ENCODE results near the gene SCD5. TPM values are rescaled to one million over a fixed set of nuclear protein-coding genes. Genes with fewer than 3 reads are reported as not detected.

Gene SCD5
- polyA plus RNA-seq, 3 donors: 4.3 to 18.6 (median 14.3) TPM

DNA sequence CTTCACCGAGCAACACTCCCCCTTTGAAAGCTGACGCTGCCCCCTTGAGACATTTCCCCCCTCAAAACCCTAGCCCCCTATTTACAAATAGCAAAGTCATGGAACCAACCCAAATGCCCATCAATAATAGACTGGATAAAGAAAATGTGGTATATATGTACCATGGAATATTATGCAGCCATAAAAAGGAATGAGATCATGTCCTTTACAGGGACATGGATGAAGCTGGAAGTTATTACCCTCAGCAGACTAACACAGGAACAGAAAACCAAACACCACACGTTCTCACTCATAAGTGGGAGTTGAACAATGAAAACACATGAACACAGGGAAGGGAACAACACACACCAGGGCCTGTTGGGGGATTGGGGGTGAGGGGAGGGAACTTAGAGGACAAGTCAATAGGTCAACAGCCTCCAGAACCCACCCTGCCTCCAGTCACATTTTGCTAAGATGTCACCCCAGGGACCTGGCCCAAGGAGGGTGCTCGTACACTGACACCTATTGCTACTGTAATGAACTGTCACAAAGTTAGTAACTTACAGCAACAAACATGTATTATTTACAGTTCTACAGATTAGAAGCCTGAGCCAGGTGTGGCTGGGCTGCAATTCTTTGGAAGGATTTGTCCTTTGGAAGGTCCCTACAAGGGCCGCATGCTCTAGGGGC is 20.6 kb downstream of the SCD5 start:
- 94 to 95% (median 94%) methylated on average over 5 of the region's 5 CpGs for WGBS, 3 donors
- no peak overlapping the region for H3K27ac ChIP-seq (ENCODE audit: low read depth, low read length)

DNA sequence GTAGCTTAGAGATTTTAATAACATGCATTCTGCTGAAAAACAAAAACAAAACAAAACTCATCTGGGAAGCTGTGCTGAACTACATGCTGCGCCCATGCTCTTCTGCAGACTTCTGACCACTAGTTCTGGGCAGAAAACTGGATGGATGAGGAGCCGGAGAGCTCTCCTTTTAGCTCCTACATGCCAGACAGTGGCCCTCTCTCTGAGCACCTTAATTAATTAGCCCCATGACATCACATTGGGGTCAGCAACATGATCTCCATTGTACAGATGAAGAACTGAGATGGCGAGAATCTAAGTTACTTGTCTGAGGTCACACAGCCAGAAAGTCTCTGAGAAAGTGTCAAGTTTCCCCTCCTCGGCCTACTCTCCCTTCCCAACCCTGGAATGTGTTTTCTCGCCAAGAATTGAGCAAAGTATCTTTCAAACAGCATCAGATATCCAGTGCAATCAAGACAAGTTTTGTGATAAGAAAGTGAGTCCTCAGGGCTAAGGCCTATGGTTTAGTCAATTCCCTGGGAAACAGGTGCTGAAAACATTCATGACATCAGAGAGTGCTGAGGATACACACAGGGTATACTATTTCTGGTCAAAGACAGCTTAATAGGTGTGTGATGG is 21.6 kb downstream of the SCD5 start:
- 70 to 81% (median 75%) methylated on average over 5 of the region's 5 CpGs for WGBS, 3 donors
- no peak overlapping the region for H3K27ac ChIP-seq (ENCODE audit: low read depth, low read length)

DNA sequence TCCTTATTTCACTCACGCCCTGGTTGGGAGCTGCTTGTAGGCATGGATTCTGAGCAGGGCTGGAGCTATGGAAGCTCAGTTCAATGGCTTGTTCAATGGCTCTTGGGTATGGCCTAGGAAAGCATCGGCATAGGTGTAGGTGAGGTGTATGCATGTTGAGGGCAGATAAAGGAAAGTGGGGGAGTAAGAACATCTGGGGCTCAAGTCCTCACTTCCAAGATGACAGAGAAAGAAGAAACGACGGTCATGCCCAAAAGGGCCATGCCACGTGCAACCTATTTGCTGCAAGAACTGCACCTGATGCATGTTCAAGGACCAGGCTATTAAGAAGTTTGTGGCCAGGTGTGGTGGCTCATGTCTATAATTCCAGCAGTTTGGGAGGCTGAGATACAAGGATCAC is 23.4 kb downstream of the SCD5 start:
- 78 to 96% (median 83%) methylated on average over 5 of the region's 5 CpGs for WGBS, 3 donors
- H3K27ac ChIP-seq (ENCODE audit: low read depth, low read length): no peak overlapping the region

DNA sequence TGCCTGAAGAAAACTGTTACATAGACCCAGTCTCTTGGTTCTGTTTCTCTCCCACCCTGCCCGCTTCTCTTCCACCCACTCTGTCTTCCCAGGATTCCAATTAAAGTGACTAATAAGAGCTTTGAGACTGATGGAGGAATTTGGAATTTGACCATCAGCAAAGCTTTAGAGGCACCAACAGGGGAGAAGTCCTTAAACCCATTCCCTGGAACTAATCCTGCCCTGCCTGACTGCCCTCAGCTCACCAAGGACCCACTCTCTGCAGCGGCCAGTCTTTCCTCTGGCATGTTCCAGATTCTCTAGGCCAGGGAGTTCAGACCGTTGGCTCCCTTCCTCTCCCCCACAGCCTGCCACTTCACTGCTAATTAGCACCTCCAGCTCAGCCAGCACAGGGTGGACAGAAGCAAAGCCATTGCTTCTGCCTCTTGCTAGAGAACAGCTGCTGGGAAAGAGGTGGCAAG is 23.9 kb downstream of the SCD5 start:
- H3K27ac ChIP-seq (ENCODE audit: low read depth, low read length): no peak overlapping the region
- 39 to 60% (median 55%) methylated on average over 3 of the region's 3 CpGs for WGBS, 3 donors

DNA sequence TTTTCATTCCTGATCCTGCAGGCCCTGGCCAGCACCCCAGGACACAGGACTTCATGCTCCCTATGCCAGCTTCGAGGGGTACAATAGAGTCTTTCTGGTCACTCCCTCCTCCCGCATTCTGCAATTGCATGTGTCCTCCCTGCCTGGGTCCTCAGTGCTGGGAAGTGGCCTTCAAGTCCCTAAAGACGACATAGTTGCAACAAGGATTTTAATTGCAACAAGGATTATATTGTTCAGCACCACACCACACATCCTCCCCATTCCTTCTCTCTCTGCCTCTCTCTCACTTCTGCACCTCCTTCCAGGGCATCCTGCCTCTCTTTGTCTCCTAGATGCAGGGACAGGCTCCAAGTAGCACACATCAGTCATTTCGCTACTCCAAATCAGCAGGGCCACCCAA is 25.5 kb downstream of the SCD5 start:
- WGBS, 3 donors: 71 to 86% (median 78%) methylated on average over 4 of the region's 4 CpGs
- H3K27ac ChIP-seq (ENCODE audit: low read depth, low read length): no peak overlapping the region

DNA sequence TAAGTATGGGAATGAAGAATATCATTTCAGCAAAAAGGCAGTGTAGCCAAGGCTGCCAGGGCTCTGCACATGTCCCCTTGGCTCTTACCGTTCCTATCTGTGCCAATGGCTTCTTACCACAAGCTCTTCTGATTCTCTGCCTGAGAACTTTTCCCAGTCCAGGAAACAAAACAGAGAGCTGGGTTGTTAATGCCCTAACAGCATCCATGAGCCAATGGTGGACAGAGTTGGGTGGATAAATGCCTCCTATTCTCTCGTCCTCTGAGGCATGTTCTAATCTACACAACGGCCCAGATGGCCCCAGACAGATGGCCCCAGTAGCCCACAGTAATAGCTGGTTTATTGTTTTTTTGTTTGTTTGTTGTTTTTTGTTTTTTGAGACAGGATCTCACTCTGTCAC is 28.0 kb downstream of the SCD5 start:
- WGBS, 3 donors: 69 to 85% (median 80%) methylated on average over 3 of the region's 3 CpGs
- H3K27ac ChIP-seq (ENCODE audit: low read depth, low read length): no peak overlapping the region

DNA sequence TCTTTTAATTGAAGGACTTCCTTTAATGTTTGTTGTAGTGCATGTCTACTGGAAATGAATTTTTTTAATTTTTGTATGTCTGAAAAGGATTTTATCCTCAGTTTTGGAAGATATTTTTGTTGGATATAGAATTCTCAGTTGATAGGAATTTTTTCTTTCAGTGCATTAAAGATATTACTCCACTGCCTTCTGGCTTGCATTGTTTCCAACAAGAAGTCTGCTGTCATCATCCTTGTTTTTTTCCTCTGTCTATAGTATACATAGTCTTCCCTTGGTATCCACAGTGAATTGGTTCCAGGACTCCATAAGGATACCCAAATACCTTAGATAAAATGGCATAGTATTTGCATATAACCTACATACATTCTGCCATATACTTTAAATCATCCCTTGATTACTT is 33.5 kb downstream of the SCD5 start:
- no peak overlapping the region for H3K27ac ChIP-seq (ENCODE audit: low read depth, low read length)

DNA sequence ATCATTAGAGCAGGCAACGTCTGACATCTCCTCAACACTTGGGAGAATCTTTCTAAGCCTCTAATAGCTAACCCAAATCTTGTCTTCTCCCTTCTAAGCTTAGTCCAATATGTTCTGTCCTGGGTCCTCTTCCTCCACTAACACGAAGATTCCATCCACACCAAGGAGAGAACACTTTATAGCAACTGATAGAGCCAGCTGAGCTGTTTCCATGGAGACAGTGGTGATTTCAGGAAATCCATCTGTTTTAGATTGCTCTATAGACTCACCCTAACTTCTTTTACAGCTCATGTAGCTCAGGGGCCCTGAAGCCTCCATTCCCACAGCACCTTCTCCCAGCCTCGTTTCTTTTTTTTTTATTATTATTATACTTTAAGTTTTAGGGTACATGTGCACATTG is 37.4 kb downstream of the SCD5 start:
- WGBS, 3 donors: 35 to 49% (median 40%) methylated on average over 3 of the region's 3 CpGs
- no peak overlapping the region for H3K27ac ChIP-seq (ENCODE audit: low read depth, low read length)

DNA sequence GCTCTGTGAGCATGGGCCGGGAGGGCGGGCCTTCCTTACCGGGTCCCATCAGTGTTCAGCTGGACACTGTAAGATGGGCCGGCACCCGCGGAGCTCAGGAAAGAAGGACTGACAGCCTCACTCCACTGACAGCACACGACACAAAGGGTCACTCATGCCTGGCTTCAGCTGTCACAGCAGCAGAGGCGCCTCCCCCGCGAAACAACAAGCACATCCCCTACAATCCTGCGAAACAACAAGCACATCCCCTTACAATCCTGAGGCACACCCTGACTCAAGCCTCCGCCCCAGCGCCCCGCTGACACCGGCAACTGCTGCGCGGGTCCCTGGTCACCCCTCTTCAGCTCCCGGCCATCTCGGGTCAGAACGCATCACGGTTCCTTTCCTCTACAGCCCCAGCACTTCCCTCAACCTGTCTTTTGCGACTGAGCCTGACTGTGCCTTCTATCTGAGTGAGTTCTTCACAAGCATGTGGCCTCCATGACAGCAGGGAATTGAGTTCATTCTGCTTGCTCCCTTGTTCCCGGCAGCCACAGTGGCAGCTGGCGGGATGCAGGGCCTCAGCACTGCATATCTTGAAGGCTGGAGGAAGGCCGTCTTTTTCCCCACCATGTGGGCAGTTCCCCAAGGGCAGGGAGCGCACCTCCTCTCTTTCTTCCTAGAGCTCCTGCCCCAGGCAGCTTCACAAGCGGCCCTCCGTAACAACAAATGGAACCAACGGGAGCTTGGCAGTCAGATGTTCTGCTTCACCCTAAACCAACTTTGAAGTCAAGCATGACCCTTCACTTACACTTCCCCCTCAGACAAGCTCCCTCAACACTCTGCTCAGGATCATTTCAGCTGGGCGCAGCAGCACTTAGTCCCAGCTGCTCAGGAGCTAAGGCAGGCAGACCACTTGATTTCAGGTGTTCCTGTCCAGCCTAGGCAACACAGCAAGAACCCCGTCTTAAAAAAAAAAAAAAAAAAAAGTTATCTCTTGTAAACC is 39.6 kb downstream of the SCD5 start:
- no peak overlapping the region for H3K27ac ChIP-seq (ENCODE audit: low read depth, low read length)
- WGBS, 3 donors: 80 to 85% (median 81%) methylated on average over 31 of the region's 31 CpGs

DNA sequence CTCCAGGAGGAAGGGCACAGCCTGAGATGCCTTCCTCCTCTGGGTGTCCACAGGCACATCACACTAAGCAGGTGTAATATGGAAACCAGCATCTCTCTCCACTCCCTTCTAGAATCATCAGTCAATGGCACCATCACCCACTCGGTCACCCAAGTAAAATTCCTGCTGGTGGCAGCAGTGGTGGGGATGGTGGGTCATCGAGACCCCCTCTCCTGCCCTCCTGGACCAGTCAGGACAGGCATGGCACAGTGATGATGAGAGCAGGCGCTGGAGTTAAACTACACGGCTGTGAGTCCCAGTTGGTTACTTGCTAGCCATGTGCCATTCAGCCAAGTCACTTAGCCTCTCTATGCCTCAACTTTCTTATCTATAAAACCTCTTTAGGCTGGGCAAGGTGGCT is 42.5 kb downstream of the SCD5 start:
- WGBS, 3 donors: 91 to 95% (median 94%) methylated on average over 4 of the region's 4 CpGs
- H3K27ac ChIP-seq (ENCODE audit: low read depth, low read length): no peak overlapping the region

DNA sequence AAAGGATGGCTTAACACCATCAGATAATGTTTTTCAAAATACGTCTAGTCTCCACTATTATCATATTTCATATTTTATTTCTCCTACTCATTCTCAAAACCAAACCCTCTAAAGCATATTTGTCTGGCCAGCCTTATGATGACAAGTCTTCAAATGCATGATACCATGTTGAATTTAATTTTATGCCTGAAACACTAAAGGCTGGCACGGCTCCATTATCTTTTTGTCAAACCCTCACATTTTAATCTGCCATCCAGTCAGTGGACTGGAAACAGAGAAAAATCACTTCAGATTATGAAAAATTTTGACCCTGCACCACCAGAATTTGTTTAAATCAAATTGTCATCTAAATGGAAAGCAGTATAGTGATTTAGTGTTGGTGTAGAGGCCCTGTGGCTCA is 42.9 kb downstream of the SCD5 start:
- 85 to 100% (median 88%) methylated on average over 2 of the region's 2 CpGs for WGBS, 3 donors

DNA sequence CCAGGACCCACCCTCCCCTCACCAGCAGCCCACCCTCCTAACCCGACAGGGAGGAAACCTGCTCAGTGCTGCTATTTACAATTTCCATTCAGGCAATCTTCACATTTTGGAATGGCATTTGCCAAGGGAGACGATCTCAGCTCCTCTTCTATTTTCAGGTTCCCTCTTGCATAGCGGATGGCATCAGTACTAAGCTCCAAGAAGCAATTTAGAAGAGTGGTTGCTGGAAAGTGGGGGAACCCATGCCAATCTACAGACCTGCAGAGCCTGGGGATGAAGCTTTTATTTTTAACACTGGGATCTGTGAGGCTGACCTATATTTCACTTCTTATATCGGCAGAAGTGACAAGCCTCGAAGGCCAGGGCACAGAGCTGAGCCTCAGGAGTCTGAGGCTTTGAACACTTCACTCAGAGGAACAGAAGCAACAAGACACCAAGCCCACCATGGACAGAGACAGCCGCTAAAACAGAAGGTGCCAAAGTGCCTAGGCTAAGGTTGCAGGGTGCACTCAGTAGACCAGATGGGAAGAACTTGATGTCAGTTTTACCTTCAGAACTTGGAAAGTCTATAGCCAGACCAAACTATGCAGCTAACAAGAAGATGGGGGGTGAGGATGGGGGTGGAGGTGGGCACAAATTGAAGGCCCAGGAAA is 44.0 kb downstream of the SCD5 start:
- H3K27ac ChIP-seq (ENCODE audit: low read depth, low read length): no peak overlapping the region
- WGBS, 3 donors: 72 to 78% (median 73%) methylated on average over 6 of the region's 6 CpGs

More for the DNA sequence above, 42.9 kb downstream of the SCD5 start:
- no peak overlapping the region for H3K27ac ChIP-seq (ENCODE audit: low read depth, low read length)

DNA sequence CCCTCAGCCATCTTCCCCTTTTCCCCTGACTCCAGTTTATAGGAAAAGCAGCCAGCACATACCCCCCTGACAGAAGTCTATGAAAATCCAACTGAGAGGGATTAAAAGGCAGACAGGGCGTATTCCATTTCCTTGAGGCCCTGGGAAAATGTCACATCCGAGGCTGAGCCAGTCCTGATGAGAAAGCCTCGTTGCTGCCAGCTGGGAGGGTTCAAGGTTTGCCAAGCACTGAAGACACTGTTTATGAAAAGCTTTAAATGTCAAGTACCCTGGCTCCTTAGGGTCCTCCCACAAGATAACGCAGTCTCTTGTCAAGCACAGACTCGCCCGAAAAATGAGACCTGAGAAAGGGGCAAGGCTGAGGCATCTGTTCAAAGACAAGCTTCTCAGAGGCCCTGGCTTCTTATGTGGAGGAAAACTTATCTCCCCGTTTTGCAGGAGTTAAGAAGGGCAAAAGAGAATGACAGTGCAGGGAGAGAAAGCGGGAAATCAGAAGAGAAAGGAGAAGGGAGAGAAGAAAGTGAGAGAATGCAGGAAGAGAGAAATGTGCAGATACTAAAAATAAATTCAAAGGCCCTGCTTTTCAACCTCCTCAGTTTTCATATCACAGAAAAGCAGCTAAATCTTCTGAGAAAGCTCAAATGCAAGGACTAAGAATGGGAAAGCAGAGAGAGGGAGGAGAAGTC is 44.7 kb downstream of the SCD5 start:
- H3K27ac ChIP-seq (ENCODE audit: low read depth, low read length): no peak overlapping the region
- WGBS, 3 donors: 23 to 56% (median 56%) methylated on average over 8 of the region's 8 CpGs

DNA sequence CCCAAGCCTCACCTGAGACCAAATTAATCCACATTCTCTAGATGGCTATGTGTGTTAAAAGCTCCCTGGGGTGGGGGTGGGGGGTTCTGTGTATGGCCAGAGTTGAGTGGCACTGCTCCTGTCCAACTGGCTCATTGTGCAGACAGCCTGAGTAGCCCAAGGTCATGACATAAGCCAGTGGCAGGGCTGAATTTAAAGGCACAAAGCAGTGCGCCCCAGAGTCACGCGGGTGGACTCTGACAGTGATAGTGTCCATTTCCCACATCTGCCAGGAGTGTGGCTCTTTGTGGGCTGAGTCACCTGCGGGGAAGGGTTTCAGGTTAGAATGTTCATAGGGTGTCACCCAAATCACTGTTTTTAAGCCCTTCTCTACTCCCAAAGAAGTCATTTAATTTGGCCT is 45.4 kb downstream of the SCD5 start:
- no peak overlapping the region for H3K27ac ChIP-seq (ENCODE audit: low read depth, low read length)
- 61 to 92% (median 90%) methylated on average over 4 of the region's 4 CpGs for WGBS, 3 donors

DNA sequence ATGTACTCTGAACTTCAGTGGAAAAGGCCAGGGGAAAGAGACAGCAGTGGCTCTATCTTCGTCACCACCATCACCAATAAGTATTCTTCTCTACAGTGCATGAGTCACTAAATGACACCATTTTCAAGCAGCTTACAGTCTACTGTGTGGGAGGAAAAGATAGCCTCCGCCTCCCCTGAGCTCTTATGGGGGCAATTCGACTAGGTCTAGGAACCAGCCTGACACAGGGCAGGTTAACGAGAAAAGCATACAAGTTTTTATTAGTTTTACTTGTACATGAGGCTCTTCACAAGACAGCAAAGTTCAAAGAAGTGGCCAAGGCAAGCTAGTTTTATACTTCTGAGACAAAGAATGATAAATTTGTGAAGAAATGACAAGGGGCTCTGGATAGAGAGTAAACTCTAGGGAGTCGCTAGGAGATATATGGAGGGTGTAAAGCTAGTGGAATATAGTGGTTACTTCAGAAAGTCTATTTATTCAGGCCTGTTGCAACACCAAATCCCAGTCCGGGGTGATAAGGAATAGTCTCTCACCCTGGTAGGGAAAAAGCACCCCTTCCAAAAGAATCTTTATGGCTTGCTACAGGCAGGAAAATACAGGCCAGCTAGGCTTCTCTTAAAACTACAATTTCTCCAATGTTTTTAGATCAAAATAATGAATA is 49.7 kb downstream of the SCD5 start:
- 87 to 93% (median 88%) methylated on average over 6 of the region's 6 CpGs for WGBS, 3 donors
- no peak overlapping the region for H3K27ac ChIP-seq (ENCODE audit: low read depth, low read length)

DNA sequence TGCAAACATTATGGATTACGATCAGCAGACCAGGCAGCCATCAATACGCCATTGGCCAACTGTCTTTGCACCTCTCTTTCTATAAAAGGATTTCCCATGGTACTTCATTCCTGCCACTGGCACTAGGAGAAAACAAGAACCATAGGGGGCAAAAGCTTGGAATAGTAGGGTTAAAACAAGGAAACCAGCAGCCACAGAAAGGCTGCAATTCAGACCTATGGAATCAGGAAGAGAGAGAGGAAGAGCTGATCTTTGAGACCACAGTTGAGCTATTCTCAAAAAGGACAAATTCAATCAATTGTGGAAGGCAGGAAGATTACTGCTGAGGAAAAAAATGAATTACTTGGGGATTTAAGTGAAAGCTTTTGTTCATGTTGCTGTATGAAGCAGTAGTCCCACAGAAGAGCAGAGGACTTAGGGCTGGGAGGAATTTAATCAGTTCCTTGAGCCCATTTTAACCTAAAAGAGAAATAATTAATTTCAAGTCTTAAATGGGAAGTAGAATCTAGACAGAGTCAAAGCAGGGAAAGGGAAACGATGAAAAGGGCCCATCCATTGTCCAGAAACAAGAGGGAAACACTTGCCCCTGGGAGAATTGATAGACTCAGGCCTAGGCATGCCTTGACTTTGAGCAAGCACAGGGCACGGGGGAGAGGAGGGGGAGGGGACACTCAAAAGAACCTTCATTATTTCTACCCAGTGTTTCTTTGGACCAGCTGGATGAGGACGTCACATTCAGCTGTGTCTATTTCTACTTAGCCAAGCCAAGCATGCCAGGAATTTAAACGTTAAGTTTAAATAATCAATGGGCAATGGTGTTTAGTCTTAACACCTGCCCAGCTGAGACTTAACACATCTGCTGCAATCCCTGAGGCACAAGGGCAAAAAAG is 50.7 kb downstream of the SCD5 start:
- WGBS, 3 donors: 69 to 84% (median 83%) methylated on average over 6 of the region's 6 CpGs
- H3K27ac ChIP-seq (ENCODE audit: low read depth, low read length): no peak overlapping the region

All from adipose tissue (tissue), 3 donors.